Upper lobe of right lung (tissue), 1 donor: ENCODE results near the gene ROBO2. TPM values are rescaled to one million over a fixed set of nuclear protein-coding genes. Genes with fewer than 3 reads are reported as not detected.

Experiments used
- ATAC-seq: fragments of 200-7000 bp; cut with Tn5 transposase; one replicate; pipeline ENCODE4 v1.9.1; 2020; ENCODE audit warnings: mild to moderate bottlenecking, moderate library complexity
- DNase-seq: peaks from one replicate; pipeline ENCODE4 v3.0.0-alpha.2; 2020
- H3K27ac ChIP-seq: fragments of 200-600 bp; one replicate; pipeline ENCODE4 v1.8.0; 2022
- H3K27me3 ChIP-seq: fragments of 200-600 bp; one replicate; pipeline ENCODE4 v1.8.0; 2022; ENCODE audit warnings: mild to moderate bottlenecking
- H3K36me3 ChIP-seq: fragments of 200-600 bp; one replicate; pipeline ENCODE4 v1.8.0; 2022
- H3K4me1 ChIP-seq: fragments of 200-600 bp; one replicate; pipeline ENCODE4 v1.8.0; 2022
- H3K4me3 ChIP-seq: fragments of 200-600 bp; one replicate; pipeline ENCODE4 v1.8.0; 2022; ENCODE audit warnings: mild to moderate bottlenecking
- H3K9me3 ChIP-seq: fragments of 200-600 bp; one replicate; pipeline ENCODE4 v1.8.0; 2022
- intact Hi-C: fragments of 100-400 bp; cut with DNase I; formaldehyde crosslinking; loops from one replicate; pipeline ENCODE4 v1.11.0; 2022
- total RNA-seq: library from RNA; stranded (reverse); fragmentation: NEBNext Ultra II Directional; extraction: Animal tissue kit (Norgen Biotek cat#: 25700); gene quantifications from one replicate; pipeline ENCODE4 v1.2.1, GENCODE V29; 2021
- TF ChIP-seq, protein P1 (sequence below): fragments of 200-600 bp; IDR thresholded peaks from one replicate; pipeline ENCODE4 v1.8.0; 2022; ENCODE audit warnings: antibody characterized with exemption
- donor health status: DM: no; HTN: yes; CAD: no; lungs with severe emphysema.

ROBO2 gene
- total RNA-seq, 1 donor from 2014 or later: 27.1 TPM

DNA sequence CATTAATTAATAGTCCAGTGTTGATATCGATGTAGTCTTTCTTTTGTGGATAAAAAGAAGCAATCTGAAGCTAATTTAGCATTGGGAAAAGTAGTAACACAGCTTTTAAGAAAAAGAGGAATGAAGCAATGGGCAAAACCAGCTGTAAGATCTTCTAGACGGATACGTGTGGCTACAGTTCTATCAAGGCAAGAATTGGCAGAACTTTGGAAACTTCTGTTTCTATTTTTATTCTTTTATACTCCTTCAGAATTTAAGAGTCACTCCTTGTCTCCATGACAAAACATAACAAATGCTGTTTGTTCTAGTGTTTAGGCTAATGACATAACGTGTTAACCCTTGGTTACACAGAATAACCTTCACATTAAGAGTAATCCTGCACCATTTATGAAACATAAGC lies 289.2 kb downstream of the ROBO2 start:
- TF ChIP-seq, protein P1, sequence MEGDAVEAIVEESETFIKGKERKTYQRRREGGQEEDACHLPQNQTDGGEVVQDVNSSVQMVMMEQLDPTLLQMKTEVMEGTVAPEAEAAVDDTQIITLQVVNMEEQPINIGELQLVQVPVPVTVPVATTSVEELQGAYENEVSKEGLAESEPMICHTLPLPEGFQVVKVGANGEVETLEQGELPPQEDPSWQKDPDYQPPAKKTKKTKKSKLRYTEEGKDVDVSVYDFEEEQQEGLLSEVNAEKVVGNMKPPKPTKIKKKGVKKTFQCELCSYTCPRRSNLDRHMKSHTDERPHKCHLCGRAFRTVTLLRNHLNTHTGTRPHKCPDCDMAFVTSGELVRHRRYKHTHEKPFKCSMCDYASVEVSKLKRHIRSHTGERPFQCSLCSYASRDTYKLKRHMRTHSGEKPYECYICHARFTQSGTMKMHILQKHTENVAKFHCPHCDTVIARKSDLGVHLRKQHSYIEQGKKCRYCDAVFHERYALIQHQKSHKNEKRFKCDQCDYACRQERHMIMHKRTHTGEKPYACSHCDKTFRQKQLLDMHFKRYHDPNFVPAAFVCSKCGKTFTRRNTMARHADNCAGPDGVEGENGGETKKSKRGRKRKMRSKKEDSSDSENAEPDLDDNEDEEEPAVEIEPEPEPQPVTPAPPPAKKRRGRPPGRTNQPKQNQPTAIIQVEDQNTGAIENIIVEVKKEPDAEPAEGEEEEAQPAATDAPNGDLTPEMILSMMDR: no peak
- intact Hi-C loops: no loop called here
- DNase-seq: no peak

DNA sequence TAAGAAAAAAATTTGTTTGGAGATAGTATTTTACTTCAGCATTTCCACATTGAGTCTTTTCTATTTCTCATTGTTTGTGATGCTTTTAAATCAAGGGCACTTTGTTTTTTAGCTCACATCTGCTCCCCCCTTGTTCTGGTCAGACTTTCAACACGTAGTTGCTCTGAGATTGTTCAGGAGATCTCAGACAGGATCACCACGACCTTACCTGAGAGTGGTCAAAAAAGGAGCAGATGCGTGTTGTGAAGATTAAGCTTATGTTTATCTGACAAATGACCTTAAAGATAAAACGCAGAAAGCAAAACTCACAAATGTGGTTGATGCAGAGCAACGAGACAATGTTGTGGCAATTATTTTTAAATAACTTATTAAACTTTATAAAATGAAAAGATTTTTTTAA lies 298.3 kb downstream of the ROBO2 start:
- Histone ChIP-seq H3K9me3 (no peaks in the 10 kb centered on the region), H3K27ac (no peak overlapping the region), H3K4me3 (no peak overlapping the region), H3K27me3 (no peaks in the 10 kb centered on the region), H3K4me1 (no peaks in the 10 kb centered on the region), H3K36me3 (no peaks in the 10 kb centered on the region)
- intact Hi-C loops: no loop called here
- TF ChIP-seq, protein P1: no peak
- DNase-seq: no peak
- ATAC-seq: no peak

More for the DNA sequence above, 289.2 kb downstream of the ROBO2 start:
- Histone ChIP-seq H3K27me3 (no peaks in the 10 kb centered on the region), H3K4me3 (no peak overlapping the region), H3K4me1 (no peaks in the 10 kb centered on the region), H3K27ac (peak overlapping the region; percentile 78), H3K9me3 (no peaks in the 10 kb centered on the region), H3K36me3 (no peaks in the 10 kb centered on the region)
- ATAC-seq: peak; percentile 31

DNA sequence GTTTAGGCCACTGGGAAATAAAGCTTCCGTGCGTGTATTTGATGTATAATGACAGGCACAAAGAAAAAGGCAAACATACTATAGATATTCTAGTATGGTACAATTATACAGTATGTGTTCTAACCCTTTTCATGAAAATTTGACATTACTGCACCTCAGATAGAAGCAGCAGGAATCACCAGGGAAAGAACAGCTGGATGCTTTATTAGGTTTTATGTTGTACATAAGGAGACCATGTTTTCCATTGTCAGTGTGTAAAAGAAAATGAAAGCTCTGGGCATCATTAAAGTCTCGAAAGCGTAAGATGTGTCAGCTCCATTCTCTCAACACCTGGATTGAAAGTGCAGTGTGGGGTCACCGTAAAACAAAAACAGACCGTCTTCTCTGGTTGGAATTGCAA lies 302.1 kb downstream of the ROBO2 start:
- no peaks in the 10 kb centered on the region for H3K27me3 ChIP-seq
- intact Hi-C loops: no loop called here
- H3K9me3 ChIP-seq: no peaks in the 10 kb centered on the region
- DNase-seq: no peak
- H3K36me3 ChIP-seq: no peaks in the 10 kb centered on the region
- TF ChIP-seq, protein P1: no peak
- H3K27ac ChIP-seq: no peak overlapping the region
- no peak for ATAC-seq
- no peaks in the 10 kb centered on the region for H3K4me1 ChIP-seq
- H3K4me3 ChIP-seq: no peak overlapping the region

DNA sequence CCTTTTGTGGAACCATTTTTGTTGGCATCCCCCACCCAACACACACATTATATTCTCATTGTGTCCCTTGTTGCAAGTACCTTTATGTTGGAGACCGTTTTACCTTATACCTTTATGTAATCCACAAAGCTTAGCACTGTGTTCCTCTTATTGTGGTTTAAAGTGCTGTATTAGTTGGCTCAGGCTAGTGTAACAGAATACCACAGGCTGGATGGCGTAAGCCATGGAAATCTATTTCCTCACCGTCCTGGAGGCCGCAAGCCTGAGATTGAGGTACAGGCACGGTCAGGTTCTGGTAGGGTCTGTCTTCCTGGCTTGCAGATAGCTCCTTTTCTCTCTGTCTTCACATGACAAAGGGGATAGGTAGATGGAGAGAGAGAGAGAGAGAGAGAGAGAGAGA lies 302.8 kb downstream of the ROBO2 start:
- Histone ChIP-seq H3K9me3 (no peaks in the 10 kb centered on the region), H3K27ac (no peak overlapping the region), H3K36me3 (no peaks in the 10 kb centered on the region), H3K4me1 (no peaks in the 10 kb centered on the region), H3K27me3 (no peaks in the 10 kb centered on the region), H3K4me3 (no peak overlapping the region)
- TF ChIP-seq, protein P1: no peak
- intact Hi-C loops: no loop called here
- ATAC-seq: no peak
- DNase-seq: no peak

DNA sequence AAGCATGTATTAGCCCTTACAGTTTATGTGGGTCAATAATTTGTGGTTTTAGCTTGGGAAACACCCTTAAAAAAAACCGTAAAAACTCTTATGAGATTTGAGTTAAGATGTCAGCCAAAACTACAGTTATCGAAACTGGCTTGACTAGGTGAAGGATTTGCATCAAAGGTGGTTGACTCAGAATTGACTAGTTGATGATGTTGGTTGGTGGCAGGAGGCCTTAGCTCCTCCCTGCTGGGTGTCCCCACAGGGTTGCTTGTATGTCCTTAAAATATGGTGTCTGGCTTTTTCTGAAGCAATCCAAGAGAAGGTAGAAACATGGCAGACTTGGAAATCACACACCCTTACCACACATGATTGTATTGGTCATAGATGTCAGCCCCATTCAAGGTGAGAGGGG lies 305.1 kb downstream of the ROBO2 start:
- Histone ChIP-seq H3K4me3 (no peak overlapping the region), H3K9me3 (no peaks in the 10 kb centered on the region), H3K36me3 (no peaks in the 10 kb centered on the region), H3K4me1 (no peaks in the 10 kb centered on the region), H3K27ac (no peak overlapping the region), H3K27me3 (no peaks in the 10 kb centered on the region)
- ATAC-seq: no peak
- intact Hi-C loops: no loop called here
- DNase-seq: no peak
- TF ChIP-seq, protein P1: no peak

DNA sequence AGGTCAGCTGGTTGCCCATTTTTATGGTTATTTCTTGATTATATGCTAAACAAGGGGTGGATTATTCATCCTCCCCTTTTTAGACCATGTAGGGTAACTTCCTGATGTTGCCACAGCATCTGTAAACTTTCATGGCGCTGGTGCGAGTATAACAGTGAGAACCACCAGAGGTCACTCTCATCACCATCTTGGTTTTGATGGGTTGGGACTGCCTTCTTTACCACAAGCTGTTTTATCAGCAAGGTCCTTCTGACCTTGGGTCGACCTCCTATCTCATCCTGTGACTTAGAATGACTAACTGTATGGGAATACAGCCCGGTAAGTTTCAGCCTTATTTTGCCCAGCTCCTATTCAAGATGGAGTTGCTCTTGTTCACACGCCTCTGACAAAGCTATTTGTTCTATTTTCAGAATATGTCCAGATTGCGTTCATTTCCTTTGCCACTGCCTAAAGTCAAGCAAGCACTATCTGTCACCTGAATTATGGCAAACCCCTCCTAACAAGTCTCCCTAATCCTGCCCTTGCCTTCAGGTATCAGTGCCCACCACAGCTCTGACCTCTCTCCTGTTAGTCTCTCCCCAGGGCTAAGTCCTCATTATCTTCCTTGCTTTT lies 308.5 kb downstream of the ROBO2 start:
- no peaks in the 10 kb centered on the region for H3K27me3 ChIP-seq
- intact Hi-C loops: no loop called here
- ATAC-seq (peak; percentile 58), DNase-seq (no peak)
- no peak overlapping the region for H3K4me3 ChIP-seq
- H3K4me1 ChIP-seq: no peaks in the 10 kb centered on the region
- H3K27ac ChIP-seq: no peak overlapping the region
- TF ChIP-seq, protein P1: peak; percentile 34
- H3K9me3 ChIP-seq: no peaks in the 10 kb centered on the region
- no peaks in the 10 kb centered on the region for H3K36me3 ChIP-seq
